ENCODE measurements around the gene ADAMTS5.

ADAMTS5 gene

DNA sequence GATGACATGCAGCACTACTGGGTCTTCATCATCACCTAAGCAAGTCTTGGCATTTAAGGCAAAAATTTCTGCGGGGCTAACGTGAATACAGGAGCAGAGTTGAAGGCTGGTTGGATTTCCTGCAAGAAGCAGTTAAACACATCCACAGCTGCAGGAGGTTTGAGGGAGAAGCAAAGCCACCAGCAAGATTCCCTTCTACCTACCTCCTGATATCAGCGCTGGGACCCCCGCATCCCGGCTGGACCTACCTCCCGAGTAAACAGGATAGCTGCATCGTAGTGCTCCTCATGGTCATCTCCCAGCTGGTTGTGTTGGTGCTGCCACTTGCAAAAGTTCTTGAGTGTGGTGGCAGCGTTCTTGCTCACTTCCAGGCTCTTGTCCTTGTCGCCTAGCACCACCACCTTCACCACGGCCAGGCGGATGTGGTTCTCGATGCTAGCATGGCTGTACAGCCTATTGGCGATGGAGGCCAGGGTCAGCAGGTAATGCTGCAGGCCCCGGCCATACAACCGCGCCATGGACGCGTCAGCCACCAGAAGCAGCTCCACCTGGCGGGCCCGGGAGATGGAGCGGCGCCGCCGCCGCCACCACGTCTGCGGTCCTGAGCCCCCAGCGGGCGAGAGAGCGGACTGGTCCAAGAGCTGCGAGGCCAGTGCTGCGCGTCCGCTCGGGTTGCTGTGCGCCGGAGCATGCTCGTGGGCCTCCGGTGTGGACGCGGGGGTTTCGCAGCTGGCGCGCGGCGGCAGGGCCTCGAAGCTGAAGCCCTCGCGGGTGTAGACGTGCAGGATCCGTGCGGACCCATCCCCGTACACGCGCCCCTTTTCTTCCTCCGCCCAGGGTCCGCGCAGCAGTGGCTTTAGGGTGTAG, 1.6 kb downstream of the ADAMTS5 start:
- no peaks in the 10 kb centered on the region for H3K79me2 ChIP-seq (ENCODE audit: insufficient read depth, low read length)
- no peak overlapping the region for H2AFZ ChIP-seq (ENCODE audit: low read depth, low read length)
- no peak overlapping the region for H3K4me3 ChIP-seq (ENCODE audit: low read depth in 1 of 2, low read length in 2 of 2)
- H3K4me1 ChIP-seq (ENCODE audit: insufficient read depth, low read length) = no peaks in the 10 kb centered on the region
- ATAC-seq (ENCODE audit: insufficient read depth, low read depth) = no peak
- H3K27ac ChIP-seq (ENCODE audit: low read length) = no peak overlapping the region
- no peaks in the 10 kb centered on the region for H4K20me1 ChIP-seq (ENCODE audit: insufficient read depth, low read length)
- no peaks in the 10 kb centered on the region for H3K36me3 ChIP-seq (ENCODE audit: insufficient read depth, low read length)
- no peak overlapping the region for H3K4me2 ChIP-seq (ENCODE audit: insufficient read depth, low read length)
- TF ChIP-seq EZH2 (IDR thresholded peaks at IDR 0.05; ENCODE audit: borderline replicate concordance, low read depth, low read length, severe bottlenecking) = no peak
- H3K9me3 ChIP-seq (ENCODE audit: insufficient read depth, low read length, severe bottlenecking) = peaks cover 6% of the 10 kb centered on the region
- no peak overlapping the region for H3K9ac ChIP-seq (ENCODE audit: low read depth, low read length)
- no peaks in the 10 kb centered on the region for H3K27me3 ChIP-seq (ENCODE audit: insufficient read depth, low read length, poor library complexity)
- no peak for DNase-seq

DNA sequence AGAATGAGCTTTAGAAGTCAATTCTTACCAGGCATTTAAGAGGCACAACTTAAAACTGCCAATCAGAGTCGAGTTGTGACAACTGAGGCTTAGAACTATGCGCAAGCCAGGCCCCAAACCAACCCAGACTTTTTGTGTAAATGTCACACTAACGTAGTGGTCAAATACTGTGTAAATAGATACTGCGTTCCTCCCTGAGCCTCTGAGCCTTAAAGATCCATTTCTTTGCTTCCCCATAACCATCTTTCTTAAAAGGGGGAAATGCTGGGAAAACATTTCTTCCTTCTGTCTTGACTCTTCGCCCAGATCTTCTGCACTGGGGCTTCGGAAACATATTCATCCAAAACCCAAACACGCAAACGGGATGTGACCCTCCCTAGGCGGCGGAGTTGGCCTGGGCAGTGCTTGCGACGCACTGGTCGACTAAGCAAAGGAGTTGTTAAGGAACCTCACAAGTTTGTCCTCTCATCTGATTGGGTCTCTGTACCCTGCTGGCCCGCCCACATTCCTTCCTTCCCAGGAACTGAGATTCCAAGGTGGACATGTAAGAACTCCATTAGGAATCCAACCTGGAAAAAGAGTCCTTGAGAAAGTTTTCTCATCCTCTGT, 2.6 kb downstream of the ADAMTS5 start:
- no peak for TF ChIP-seq EZH2 (IDR thresholded peaks at IDR 0.05; ENCODE audit: borderline replicate concordance, low read depth, low read length, severe bottlenecking)
- TF ChIP-seq, protein P1, sequence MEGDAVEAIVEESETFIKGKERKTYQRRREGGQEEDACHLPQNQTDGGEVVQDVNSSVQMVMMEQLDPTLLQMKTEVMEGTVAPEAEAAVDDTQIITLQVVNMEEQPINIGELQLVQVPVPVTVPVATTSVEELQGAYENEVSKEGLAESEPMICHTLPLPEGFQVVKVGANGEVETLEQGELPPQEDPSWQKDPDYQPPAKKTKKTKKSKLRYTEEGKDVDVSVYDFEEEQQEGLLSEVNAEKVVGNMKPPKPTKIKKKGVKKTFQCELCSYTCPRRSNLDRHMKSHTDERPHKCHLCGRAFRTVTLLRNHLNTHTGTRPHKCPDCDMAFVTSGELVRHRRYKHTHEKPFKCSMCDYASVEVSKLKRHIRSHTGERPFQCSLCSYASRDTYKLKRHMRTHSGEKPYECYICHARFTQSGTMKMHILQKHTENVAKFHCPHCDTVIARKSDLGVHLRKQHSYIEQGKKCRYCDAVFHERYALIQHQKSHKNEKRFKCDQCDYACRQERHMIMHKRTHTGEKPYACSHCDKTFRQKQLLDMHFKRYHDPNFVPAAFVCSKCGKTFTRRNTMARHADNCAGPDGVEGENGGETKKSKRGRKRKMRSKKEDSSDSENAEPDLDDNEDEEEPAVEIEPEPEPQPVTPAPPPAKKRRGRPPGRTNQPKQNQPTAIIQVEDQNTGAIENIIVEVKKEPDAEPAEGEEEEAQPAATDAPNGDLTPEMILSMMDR (IDR thresholded peaks at IDR 0.05; ENCODE audit: borderline replicate concordance, extremely low read depth, low read length, poor library complexity, severe bottlenecking) = no peak
- H3K9ac ChIP-seq (ENCODE audit: low read depth, low read length) = no peak overlapping the region
- no peaks in the 10 kb centered on the region for H3K27me3 ChIP-seq (ENCODE audit: insufficient read depth, low read length, poor library complexity)
- no peak overlapping the region for H3K4me3 ChIP-seq (ENCODE audit: low read depth in 1 of 2, low read length in 2 of 2)
- H4K20me1 ChIP-seq (ENCODE audit: insufficient read depth, low read length) = no peaks in the 10 kb centered on the region
- H3K27ac ChIP-seq (ENCODE audit: low read length) = no peak overlapping the region
- no peaks in the 10 kb centered on the region for H3K36me3 ChIP-seq (ENCODE audit: insufficient read depth, low read length)
- peaks cover 6% of the 10 kb centered on the region for H3K9me3 ChIP-seq (ENCODE audit: insufficient read depth, low read length, severe bottlenecking)
- H2AFZ ChIP-seq (ENCODE audit: low read depth, low read length) = no peak overlapping the region
- no peak for ATAC-seq (ENCODE audit: insufficient read depth, low read depth)
- no peak overlapping the region for H3K4me2 ChIP-seq (ENCODE audit: insufficient read depth, low read length)
- no peaks in the 10 kb centered on the region for H3K79me2 ChIP-seq (ENCODE audit: insufficient read depth, low read length)
- no peaks in the 10 kb centered on the region for H3K4me1 ChIP-seq (ENCODE audit: insufficient read depth, low read length)
- DNase-seq = no peak

DNA sequence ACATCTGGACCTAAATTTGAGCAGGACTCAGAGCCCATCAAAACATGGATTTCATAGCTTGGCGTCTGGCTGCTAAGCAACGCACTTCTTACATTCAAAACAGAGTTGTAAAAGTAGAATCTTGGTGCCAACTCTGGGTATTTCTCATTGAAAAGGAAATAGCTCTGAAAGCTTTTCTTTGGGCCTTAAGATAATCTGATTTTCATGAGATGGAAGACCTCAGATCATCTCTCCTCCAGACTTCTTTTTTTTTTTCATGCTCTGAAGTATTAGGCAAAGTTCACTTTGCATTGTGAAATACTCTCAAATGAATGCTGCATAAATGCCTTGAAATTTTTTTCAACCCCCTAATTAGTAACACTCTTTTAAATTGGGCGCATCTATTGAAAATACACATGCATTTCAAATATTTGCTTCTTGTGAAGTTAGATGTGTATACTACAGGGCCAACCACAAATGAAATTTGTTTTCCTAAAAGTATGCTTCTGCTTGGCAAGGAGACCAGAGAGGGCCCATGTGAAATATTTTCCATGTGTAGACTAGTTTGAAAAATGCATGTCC, 4.2 kb downstream of the ADAMTS5 start:
- Histone ChIP-seq H3K79me2 (ENCODE audit: insufficient read depth, low read length) (no peaks in the 10 kb centered on the region), H3K4me3 (ENCODE audit: low read depth in 1 of 2, low read length in 2 of 2) (no peak overlapping the region), H3K27ac (ENCODE audit: low read length) (no peak overlapping the region), H3K36me3 (ENCODE audit: insufficient read depth, low read length) (no peaks in the 10 kb centered on the region), H3K9me3 (ENCODE audit: insufficient read depth, low read length, severe bottlenecking) (peaks cover 6% of the 10 kb centered on the region), H3K9ac (ENCODE audit: low read depth, low read length) (no peak overlapping the region), H4K20me1 (ENCODE audit: insufficient read depth, low read length) (no peaks in the 10 kb centered on the region), H2AFZ (ENCODE audit: low read depth, low read length) (no peak overlapping the region), H3K4me2 (ENCODE audit: insufficient read depth, low read length) (no peak overlapping the region), H3K27me3 (ENCODE audit: insufficient read depth, low read length, poor library complexity) (no peaks in the 10 kb centered on the region), H3K4me1 (ENCODE audit: insufficient read depth, low read length) (no peaks in the 10 kb centered on the region)
- TF ChIP-seq EZH2 (IDR thresholded peaks at IDR 0.05; ENCODE audit: borderline replicate concordance, low read depth, low read length, severe bottlenecking) = no peak
- TF ChIP-seq, protein P1 (IDR thresholded peaks at IDR 0.05; ENCODE audit: borderline replicate concordance, extremely low read depth, low read length, poor library complexity, severe bottlenecking) = no peak
- ATAC-seq (ENCODE audit: insufficient read depth, low read depth) = no peak
- DNase-seq = no peak

DNA sequence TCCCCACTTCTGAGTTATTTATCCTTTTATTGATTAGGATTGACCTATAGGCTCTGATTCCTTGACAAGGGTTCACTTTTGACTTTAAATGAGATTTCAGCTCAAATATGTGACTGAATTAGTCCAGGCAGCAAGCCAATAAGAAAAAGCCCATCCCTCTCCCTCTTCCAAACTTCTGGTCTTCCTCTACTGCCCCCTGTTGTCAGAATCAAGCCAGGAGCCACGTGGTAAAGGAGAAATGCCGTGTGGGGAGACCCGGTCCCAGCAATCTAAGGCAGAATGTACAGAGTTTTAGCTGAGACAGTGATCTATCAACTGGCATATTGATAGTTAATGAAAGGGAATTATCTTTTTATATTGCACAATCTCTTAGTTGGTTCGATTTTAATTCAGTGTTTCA, 5.2 kb downstream of the ADAMTS5 start:
- H3K36me3 ChIP-seq (ENCODE audit: insufficient read depth, low read length) = no peaks in the 10 kb centered on the region
- ATAC-seq (ENCODE audit: insufficient read depth, low read depth) (no peak), DNase-seq (no peak)
- H3K27ac ChIP-seq (ENCODE audit: low read length) = no peak overlapping the region
- no peaks in the 10 kb centered on the region for H3K27me3 ChIP-seq (ENCODE audit: insufficient read depth, low read length, poor library complexity)
- H3K4me2 ChIP-seq (ENCODE audit: insufficient read depth, low read length) = no peak overlapping the region
- no peaks in the 10 kb centered on the region for H4K20me1 ChIP-seq (ENCODE audit: insufficient read depth, low read length)
- peaks cover 6% of the 10 kb centered on the region for H3K9me3 ChIP-seq (ENCODE audit: insufficient read depth, low read length, severe bottlenecking)
- H3K79me2 ChIP-seq (ENCODE audit: insufficient read depth, low read length) = no peaks in the 10 kb centered on the region
- H3K9ac ChIP-seq (ENCODE audit: low read depth, low read length) = no peak overlapping the region
- H2AFZ ChIP-seq (ENCODE audit: low read depth, low read length) = no peak overlapping the region
- H3K4me1 ChIP-seq (ENCODE audit: insufficient read depth, low read length) = no peaks in the 10 kb centered on the region
- H3K4me3 ChIP-seq (ENCODE audit: low read depth in 1 of 2, low read length in 2 of 2) = no peak overlapping the region
- TF ChIP-seq EZH2 (IDR thresholded peaks at IDR 0.05; ENCODE audit: borderline replicate concordance, low read depth, low read length, severe bottlenecking) = no peak
- TF ChIP-seq, protein P1 (IDR thresholded peaks at IDR 0.05; ENCODE audit: borderline replicate concordance, extremely low read depth, low read length, poor library complexity, severe bottlenecking) = peak; percentile 35

Data from DND-41 (cell line).